Measurements from ENCODE around the gene USP12.

Gene USP12

DNA sequence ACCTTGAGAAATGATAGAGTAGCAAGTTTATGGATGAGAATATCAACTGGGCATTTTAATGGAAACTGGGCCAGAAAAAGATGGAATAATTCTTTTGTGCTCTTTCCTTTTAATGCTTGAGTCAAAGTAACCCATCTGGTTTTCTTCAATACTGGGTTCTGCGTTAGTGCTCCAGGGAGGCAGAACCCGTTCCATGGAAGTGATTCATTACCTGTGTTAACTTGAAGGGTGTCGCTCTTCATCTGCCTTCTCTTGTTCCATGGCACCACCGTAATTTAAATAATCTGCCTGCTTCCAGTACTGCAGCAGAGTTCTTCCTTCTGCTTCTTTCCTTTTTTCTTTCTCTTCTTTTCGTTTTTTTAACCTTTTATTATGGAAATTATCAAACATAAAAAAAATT lies 14.7 kb upstream of the USP12 start:
- no peak for DNase-seq (ENCODE audit: insufficient read length, low spot score)
- FAIRE-seq, result no peak

DNA sequence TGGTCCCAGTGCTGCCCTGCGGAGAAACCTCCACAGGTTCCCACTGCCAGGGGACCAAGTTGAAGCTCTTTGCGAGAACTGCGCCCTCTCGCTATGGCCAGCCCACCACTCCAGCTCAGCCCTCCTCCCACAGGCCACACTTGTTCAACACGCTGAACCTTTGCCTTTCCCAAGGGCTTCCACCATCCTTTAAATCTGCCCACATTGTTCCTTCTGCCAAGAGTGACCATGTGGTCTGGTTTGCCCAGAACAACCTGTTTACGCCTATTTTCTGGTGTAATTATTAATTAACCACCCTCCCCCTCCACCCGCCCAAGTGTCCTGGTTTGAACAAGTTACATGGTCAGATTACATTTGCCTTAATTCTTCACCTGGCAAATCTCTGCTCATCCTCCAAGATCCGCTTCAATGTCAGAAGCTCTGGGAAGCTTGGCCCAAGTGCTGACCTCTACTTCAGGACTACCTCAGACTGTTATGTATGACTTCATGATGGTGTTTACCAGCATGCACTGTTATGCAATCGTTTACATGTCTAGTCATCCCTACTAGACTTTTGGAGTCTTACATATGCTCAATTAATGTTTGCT lies 12.0 kb upstream of the USP12 start:
- FAIRE-seq (no peak), DNase-seq (ENCODE audit: insufficient read length, low spot score) (no peak)

DNA sequence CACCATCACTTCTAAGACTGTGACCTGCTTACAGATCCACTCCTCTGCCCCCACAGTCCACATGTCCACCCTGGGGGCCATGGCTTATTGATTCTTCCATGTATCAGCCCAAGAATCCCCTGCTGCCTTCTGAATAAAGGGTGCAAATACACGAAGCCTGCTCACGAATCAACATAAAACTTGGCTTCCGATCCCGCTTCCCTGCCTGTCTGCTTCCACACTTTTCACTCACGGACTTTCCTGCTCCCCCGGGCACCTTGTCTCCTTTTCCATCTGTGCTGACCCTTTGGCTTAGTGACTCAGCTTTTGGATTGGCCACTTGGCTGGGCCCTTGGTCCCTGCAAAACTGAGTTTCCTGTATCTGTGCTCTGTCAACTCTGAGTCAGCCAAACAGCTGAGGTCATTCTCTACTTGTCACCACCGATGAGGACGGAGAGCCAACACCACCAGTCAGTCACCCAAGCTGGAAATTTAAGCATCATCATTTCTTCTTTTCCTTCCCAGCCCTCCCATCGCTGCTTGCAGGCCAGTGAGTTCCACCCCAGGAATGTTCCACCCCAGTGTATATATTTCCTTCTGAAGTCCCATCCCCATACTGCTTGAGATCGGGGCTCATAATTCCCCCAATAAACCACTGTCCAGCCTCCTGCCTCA lies 11.4 kb upstream of the USP12 start:
- DNase-seq (ENCODE audit: insufficient read length, low spot score), result peak; percentile 42
- FAIRE-seq, result no peak

DNA sequence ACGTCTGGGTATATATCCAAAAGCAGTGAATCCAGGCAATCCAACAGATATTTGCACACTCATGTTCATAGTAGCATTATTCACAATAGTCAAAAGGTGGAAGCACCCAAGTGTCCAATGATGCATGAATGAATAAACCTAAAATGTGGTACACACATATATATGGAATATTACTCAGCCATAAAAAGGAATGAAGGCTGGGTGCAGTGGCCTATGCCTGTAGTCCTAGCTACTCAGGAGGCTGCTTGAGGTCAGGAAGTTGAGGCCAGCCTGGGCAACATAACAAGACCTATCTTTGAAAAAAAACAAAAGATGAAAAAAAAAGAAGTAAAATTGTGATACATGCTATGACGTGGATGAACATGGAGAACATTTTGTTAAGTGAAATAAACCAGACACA lies 10.4 kb upstream of the USP12 start:
- FAIRE-seq, result no peak
- no peak for DNase-seq (ENCODE audit: insufficient read length, low spot score)

DNA sequence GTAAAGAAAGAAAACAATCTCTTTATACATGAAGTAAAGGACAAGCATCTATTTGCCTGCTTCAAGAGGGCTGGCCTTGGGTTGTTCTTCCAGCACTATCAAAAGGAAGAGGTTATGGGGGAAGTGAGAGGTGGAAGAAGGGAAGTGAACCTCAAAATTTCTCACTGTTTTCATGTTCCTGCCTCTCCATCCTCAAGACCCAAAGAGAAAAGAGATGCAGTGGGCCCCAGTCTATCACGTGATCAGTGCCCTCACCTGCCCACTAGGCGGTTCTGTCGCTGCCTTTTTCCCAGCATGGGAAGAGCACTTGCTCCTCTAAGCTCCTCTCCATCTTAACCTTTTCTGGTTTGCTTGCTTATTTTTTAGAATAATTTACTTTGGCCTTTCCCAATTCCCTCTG lies 6.2 kb upstream of the USP12 start:
- FAIRE-seq, result no peak
- no peak for DNase-seq (ENCODE audit: insufficient read length, low spot score)

DNA sequence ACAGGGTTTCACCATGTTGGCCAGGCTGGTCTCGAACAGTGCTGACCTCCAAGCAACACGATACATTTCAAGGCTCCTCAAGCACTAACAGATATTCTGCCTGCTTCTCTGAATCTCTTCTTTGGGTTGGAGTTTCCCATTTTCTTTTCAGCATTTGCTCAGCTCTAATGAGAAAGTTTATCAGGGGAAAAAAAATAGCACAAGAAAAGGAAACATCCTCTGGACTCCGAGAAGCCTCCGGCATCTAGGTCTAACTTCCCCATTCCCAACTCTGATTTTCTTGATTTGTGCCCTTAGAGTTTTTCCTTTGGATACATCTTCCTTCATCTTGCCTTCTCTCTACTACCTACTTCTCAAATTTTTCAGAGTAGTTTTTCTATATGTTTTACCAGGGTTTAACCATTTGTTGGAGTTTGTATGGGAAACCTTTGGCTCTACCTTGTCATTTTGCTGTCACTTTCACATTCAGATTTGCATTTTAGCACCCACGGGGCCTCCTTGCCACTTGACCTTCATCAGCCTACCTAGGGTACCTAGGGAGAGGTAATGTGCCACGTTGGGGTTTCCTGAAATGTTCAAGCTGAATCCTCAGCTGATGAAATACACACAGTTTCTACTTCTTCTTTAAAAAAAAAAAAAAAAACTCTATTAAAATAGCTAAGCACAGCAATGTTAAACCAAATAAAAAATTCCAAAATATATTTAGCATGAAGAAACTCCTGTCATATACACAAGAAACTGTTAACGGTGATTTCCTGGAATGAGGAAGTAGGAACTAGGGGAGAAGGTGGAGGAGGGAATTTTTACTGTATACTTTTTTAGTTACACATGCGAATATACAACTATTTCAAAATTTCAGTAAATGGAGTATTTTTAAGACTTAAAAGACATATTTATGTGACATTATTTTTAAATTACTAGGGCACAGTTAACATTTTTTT lies 5.1 kb upstream of the USP12 start:
- DNase-seq (ENCODE audit: insufficient read length, low spot score) (no peak), FAIRE-seq (no peak)

DNA sequence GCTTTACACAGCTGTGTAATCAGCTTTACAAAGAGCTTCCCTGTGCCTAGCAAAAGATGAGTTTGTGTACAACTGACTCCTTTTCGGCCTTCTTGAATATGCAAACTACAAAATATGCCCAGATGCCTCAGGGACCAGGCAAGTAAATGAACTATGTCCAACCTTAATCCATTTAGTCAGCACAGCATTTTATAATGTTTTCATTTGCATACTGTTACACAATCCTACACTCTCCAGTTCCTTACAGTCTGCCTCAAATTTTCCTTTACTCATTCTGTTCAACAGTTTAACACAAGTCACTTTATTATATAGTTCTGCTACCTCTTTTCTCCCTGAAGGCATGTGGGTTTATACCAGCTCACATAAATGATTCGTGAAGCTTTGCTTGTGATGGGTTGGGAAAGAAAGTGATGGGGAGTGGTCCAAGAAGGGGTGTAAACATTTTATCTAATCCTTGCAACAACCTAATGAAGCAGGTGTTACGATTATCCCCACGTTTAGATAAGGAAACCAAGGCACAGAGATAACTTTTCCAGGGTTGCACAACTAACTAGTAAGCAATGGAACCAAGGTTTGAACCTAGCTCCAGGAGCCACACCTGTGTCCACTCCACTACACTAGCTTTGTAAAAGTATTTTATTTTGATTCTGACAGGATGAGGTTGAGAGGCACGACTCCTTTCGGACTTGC lies 3.3 kb upstream of the USP12 start:
- no peak for DNase-seq (ENCODE audit: insufficient read length, low spot score)
- FAIRE-seq, result no peak

DNA sequence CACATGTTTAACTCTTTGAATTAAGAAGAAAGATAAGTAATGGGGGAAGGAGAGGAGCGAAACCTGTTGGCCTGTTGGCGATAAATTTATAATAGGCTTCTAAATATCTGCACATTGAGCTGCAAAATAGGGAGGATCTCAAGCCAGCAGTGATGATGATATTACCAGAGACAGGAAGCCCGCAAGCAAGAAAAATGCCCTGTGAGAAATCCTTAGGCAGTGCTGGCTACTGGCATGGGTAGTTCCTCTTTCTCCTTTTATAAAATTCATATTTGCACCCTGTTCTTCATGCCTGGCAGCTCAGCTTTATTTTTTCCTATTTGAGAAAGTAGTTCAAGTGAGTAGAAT lies 858 bp upstream of the USP12 start:
- FAIRE-seq (no peak), DNase-seq (ENCODE audit: insufficient read length, low spot score) (no peak)

DNA sequence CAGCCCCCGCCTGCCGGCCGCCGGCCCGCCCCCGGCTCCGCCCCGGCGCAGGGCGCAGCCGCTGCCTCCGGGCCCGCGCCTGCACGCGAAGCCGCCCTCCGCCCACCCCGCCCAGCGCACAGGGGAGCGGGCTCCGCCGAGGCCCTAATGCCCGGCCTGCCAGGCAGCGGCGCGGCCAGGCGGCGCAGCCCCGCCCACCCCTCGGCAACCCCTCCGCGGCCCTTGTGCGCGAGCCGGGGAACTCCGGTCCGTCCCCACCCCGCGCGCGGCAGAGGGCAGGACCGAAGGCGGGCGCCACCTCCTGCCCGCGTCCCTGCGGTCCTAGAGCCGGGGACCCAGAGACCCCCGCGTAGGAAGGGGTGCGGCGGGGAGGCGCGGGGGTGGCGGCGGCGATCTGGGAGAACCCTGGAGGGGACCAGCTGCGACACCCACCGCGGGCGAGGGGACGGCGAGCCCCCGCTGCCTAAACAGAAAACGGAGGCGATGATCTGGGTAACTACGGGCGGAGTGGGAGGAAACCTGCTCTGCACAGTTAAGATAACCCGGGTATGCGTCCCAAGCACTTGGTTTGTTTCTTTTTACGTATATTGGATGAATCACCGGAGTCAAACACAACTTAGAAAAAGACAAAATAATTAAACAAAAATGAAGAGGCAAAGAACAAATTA lies 350 bp upstream of the USP12 start:
- DNase-seq (ENCODE audit: insufficient read length, low spot score) (peak; percentile 75), FAIRE-seq (peak; percentile 42)

DNA sequence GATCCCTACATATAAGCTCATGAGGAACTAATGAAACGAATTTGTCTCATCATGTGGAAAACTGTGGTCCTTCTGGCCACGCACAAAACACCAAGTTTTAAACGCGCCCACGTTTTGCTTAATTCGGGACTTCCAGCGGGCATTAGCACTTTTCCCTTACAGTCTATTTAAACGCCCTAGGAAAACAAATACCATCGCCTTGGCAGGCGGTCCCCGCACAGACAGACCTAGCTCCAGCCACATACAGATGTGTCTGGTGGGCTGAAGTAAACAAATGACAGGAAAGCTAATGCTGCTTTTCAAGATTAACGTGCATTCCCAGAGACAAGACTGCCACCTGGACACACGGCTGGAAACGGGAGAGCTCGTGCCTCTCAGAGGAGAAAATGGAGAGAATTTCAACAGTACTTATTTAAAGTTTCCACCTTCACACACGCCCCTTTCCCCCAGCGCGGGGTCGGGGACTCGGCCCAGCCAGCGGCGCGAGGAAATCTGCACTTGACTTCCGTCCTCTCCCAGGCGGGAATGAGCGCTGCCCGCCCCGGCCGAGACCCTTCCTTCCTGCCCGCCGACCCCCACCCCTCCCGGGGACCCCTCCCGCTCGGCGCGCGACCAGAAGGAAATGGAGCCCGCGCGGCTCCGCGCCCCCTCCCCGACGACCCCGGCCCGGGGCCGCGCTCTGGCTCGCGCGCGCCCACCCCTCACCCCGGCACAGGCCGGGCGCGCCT lies 931 bp downstream of the USP12 start:
- FAIRE-seq, result no peak
- DNase-seq (ENCODE audit: insufficient read length, low spot score), result no peak

DNA sequence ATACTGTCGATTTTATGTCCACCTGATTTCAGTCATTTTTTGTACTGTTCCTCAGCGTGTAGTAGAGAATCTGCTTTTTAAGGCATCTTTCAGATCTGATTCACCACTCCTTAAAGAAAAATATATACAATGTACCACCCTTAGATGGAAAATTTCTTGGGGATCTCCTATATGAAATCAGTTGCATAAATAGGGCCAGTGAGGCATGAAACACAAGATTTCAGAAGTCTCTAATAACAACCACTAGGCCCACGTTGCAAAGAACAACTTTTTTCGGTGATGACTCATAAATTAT lies 1.4 kb downstream of the USP12 start:
- FAIRE-seq, result no peak
- DNase-seq (ENCODE audit: insufficient read length, low spot score), result no peak

DNA sequence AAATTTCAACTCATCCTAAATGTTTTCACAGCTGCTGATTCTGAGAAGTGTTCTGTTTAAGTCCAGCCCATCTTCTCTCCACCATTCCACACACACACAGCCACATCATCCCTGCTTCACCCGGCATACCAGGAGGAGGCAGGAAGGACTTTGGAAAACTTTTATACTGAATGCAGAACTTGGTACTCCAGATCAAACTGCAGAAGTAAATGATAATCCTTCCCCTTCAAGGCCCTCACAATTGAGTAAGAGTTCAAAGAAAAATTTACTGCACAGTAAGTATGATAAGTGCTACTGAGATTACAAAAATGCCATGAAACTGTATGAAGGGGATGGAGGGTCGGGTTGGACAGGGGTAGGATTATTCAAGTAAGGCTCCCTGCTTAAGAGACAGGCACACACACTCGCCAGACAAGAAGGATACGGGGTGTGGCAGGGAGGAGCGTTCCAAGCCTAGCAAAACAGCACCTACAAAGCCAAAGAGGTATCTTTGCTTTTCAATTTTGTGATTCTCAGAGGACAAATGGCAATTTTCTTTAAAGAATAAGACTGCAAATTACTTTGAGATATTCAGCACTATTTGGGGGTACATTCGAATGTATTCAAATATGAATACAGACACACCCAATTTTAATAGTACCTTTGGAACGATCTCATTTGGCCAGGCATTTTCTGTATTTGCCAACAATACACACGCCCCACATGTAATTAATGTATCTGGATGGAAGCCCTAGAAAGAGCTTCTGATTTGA lies 2.5 kb downstream of the USP12 start:
- FAIRE-seq (no peak), DNase-seq (ENCODE audit: insufficient read length, low spot score) (no peak)

DNA sequence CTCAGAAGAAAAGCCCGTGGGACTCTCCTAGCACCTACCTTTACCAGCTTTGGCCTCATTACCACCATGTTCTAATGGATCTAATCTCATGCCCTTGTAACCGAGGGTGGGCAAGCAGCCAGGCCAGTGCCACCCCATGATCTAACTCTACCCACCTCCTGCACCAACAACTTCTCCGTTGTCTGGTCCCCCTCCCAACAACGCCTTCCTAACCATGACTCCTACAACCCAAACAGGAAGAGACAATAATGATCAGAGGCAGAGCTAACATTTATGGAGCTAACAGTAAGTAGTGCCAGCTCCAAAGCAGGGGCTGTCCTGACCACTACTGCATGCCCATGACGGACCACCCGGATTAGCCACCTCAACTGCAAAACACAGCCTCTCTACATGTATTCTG lies 3.5 kb downstream of the USP12 start:
- FAIRE-seq, result no peak

DNA sequence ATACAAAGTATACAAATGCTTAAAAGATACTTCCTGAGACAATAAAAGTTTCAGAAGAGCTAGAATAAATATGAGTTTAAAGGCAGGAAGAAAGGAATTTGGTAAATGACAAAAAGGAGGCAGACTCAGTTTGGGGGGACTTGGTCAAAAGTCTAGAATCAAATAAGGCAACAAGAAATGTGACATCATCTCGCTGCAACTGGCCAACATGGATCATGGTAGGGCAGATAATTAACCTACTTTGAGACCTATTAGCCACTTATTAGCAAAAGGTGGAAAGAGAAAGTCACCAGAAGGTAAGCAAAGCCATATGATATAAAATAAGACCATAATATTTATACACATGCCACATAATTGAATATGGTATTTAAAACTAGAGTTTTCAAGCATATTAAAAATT lies 5.3 kb downstream of the USP12 start:
- DNase-seq (ENCODE audit: insufficient read length, low spot score), result no peak
- FAIRE-seq, result no peak

More for the DNA sequence above, 3.5 kb downstream of the USP12 start:
- DNase-seq (ENCODE audit: insufficient read length, low spot score), result no peak

DNA sequence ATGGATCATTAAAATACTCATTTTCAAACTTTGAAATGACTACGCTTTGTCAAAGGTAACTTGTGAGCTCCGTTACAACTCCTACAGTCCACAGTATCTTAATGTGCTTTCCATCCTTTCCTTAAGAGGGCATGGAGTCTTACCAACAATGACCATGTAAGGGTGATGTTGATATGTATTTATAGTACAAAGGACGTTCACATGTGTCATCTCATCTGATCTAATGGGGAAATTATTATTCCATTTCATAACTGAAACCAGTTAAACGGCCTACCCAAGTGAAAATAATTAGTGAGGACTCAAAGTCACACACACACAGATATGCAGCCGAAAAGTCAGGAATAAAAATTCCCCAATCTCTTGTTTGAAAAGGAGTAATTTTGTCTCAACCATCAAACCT lies 9.6 kb downstream of the USP12 start:
- DNase-seq (ENCODE audit: insufficient read length, low spot score), result no peak
- FAIRE-seq, result no peak

DNA sequence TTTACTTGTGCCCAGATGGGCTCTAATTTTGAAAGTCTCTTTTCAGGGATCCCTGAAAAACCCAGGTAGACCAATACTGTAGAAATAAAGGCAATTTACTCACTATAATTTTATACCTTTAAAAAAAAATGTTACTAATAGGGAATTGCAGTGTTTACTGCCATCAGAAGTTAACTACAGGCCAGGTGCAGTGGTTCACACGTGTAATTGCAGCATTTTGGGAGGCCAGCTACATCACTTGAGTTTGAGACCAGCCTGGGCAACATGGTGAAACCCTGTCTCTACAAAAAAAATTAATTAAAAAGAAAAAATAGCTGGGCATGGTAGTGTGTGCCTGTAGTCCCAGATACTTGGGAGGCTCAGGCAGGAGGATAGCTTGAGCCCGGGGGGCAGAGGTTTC lies 10.2 kb downstream of the USP12 start:
- DNase-seq (ENCODE audit: insufficient read length, low spot score), result no peak
- no peak for FAIRE-seq

DNA sequence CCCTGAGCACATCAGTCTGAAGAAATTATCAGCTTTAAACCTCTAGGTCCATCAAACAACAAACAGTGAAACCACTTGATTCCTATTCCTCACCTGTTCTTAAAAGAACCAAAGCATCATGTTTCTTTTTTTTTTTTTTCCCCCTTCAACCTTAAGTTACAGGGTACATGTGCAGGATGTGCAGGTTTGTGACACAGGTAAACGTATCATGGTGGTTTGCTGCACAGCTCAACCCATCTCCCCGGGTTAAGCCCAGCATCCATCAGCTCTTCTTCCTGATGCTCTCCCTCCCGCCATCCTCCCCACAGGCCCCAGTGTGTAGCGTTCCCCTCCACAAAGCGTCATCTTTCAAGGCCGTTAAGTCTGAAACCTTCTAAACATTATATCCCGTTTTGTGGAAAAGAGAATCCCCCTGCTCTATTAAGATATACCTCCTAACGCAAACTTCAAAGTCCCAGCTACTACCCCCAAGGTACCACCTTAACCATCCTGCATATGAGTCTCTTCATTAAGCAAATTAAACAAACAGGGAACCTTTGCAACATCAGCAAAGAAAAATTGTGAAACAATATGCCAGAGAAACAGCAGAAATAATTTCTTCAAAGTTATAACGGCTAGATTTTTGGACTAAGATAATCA lies 10.8 kb downstream of the USP12 start:
- no peak for FAIRE-seq

DNA sequence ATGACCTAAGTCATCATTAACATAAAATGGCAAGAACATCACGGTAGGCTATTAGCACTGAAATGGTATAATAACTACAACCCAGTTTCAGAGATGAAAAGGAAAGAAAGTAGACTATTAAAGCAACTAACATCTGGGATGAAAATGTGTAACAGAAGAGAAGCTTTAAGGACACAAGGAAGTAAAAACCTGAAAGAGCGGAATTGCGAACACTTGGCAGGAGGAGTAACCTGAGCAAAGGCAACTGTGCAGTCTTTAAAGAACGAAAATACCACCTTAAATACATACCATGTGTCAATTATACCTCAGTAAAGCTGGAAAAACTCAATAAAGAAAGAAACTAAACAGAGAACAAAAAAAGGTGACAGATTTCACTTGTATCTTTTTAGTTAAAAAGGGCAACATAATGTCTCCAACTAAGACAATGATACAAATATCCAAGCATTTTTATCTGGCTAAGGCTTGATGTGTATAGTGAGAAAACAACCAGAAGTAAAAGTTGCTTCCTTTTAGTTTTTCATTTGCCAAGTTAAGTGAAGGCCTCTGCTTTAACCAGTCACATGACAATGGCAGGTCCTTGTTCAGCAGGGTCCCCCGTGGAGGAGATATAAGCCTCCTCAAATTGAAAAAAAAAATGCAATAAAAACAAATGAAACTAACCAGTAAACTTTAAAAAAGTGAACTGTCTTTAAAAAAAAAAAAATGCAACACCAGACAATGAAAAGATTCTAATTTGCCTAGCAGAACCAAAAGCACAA lies 11.6 kb downstream of the USP12 start:
- DNase-seq (ENCODE audit: insufficient read length, low spot score) (no peak), FAIRE-seq (no peak)

More for the DNA sequence above, 10.8 kb downstream of the USP12 start:
- DNase-seq (ENCODE audit: insufficient read length, low spot score), result no peak

All from HTR-8/SVneo (cell line).